A549 (cell line): Measurements from ENCODE around the gene SLC26A3. TPM values are rescaled to one million over a fixed set of nuclear protein-coding genes. Genes with fewer than 3 reads are reported as not detected.

Source experiments
- ATAC-seq, 2 experiments: fragments of 200-7000 bp in 1 of 2; fragments of >200 bp in 1 of 2; cut with Nextera tagmentation in 1 of 2; cut with Tn5 transposase in 1 of 2; 3 replicates each; pipeline versions ENCODE4 v1.8.0 to v1.9.1; 2018 to 2020; ENCODE audit warnings: mild to moderate bottlenecking in 1 of 2, moderate library complexity in 1 of 2
- CTCF ChIA-PET: fragments of 300-600 bp; sonication (Branson Sonifier 250); formaldehyde crosslinking; extraction: SDS; loops from one replicate; lab custom pipeline; 2021; ENCODE audit warnings: antibody characterized with exemption, inconsistent platforms; lab: Yijun Ruan, JAX
- POLR2A ChIA-PET: fragments of 350-600 bp; formaldehyde crosslinking; extraction: SDS; loops from one replicate; lab custom pipeline; 2021; ENCODE audit warnings: antibody characterized with exemption, inconsistent platforms; lab: Yijun Ruan, JAX
- DNase-seq, 2 experiments: peaks; one replicate each; pipeline versions ENCODE4 v3.0.0 to v3.0.0-alpha.2; 2011 to 2016; ENCODE audit warnings: low read depth in 1 of 2, low spot score in 1 of 2
- FAIRE-seq: peaks from 2 replicates; lab custom pipeline; 2011; peaks lifted over from hg19 to GRCh38; lab: Jason Lieb, UNC
- H3K27ac ChIP-seq, 2 experiments: fragments of >200 bp; sonication (Bioruptor Twin); formaldehyde crosslinking; 3 replicates each; pipeline ENCODE4 v1.5.1; 2016 to 2017
- H3K4me1 ChIP-seq: fragments of >200 bp; sonication (Bioruptor Twin); formaldehyde crosslinking; 3 replicates; pipeline ENCODE4 v1.6.1; 2016
- H3K4me2 ChIP-seq: fragments of >200 bp; sonication (Bioruptor Twin); formaldehyde crosslinking; 3 replicates; pipeline ENCODE4 v1.6.1; 2016
- H3K4me3 ChIP-seq: fragments of >200 bp; sonication (Bioruptor Twin); formaldehyde crosslinking; 3 replicates; pipeline ENCODE4 v1.5.1; 2016
- H3K9me3 ChIP-seq: fragments of >200 bp; sonication (Bioruptor Twin); formaldehyde crosslinking; 3 replicates; pipeline ENCODE4 v1.6.1; 2016
- ATOH8 ChIP-seq: fragments of 250-450 bp; sonication (Bioruptor Pico); IDR thresholded peaks from 2 replicates; pipeline ENCODE4 v1.5.0; 2020; ENCODE audit warnings: low read depth, mild to moderate bottlenecking, moderate library complexity
- BCL3 ChIP-seq: fragments of >200 bp; sonication (Bioruptor Twin); formaldehyde crosslinking; IDR thresholded peaks from 3 replicates; pipeline ENCODE4 v1.6.1; 2016
- CBX2 ChIP-seq: fragments of 200-600 bp; sonication (generic); IDR thresholded peaks from 2 replicates; pipeline ENCODE4 v1.6.1; 2016; ENCODE audit warnings: low read depth, mild to moderate bottlenecking, borderline replicate concordance
- CHD2 ChIP-seq: fragments of 150-350 bp; IDR thresholded peaks from 2 replicates; pipeline ENCODE4 v1.6.1; 2014; ENCODE audit warnings: low read length; ENCODE audit not compliant: partially characterized antibody
- CHD4 ChIP-seq: fragments of 200-600 bp; sonication (generic); IDR thresholded peaks from 2 replicates; pipeline ENCODE4 v1.6.1; 2016; ENCODE audit warnings: antibody characterized with exemption, mild to moderate bottlenecking, borderline replicate concordance
- ELK1 ChIP-seq: fragments of 150-350 bp; IDR thresholded peaks from 2 replicates; pipeline ENCODE4 v1.6.1; 2014; ENCODE audit warnings: low read depth, mild to moderate bottlenecking, low read length
- FOSL2 ChIP-seq, 2 experiments: fragments of 450-650 bp in 1 of 2; fragments of >200 bp in 1 of 2; sonication (Bioruptor Twin) in 1 of 2; formaldehyde crosslinking; IDR thresholded peaks; 2 replicates each; pipeline versions ENCODE4 v1.5.0 to v1.6.1; 2016 to 2020; ENCODE audit warnings: mild to moderate bottlenecking in 1 of 2, moderate library complexity in 1 of 2
- FOXS1 ChIP-seq: fragments of 250-450 bp; sonication (Bioruptor Pico); IDR thresholded peaks from 2 replicates; pipeline ENCODE4 v1.5.0; 2020; ENCODE audit warnings: mild to moderate bottlenecking, moderate library complexity
- HMGXB4 ChIP-seq: fragments of 250-450 bp; sonication (Bioruptor Pico); IDR thresholded peaks from 2 replicates; pipeline ENCODE4 v1.5.0; 2021; ENCODE audit warnings: mild to moderate bottlenecking, moderate library complexity, borderline replicate concordance
- HOXB13 ChIP-seq: fragments of 250-450 bp; sonication (Bioruptor Pico); IDR thresholded peaks from 2 replicates; pipeline ENCODE4 v1.5.0; 2020; ENCODE audit warnings: low read depth, mild to moderate bottlenecking, moderate library complexity
- HOXB5 ChIP-seq: fragments of 250-450 bp; sonication (Bioruptor Pico); IDR thresholded peaks from 2 replicates; pipeline ENCODE4 v1.5.0; 2020; ENCODE audit warnings: mild to moderate bottlenecking, moderate library complexity
- MAFK ChIP-seq: fragments of 450-650 bp; IDR thresholded peaks from 2 replicates; pipeline ENCODE4 v1.6.1; 2014; ENCODE audit not compliant: partially characterized antibody
- MAZ ChIP-seq: fragments of 150-350 bp; IDR thresholded peaks from 2 replicates; pipeline ENCODE4 v1.6.1; 2014; ENCODE audit warnings: antibody characterized with exemption, low read depth, low read length, borderline replicate concordance
- NFE2L2 ChIP-seq: fragments of 150-350 bp; conservative IDR thresholded peaks from 2 replicates; pipeline ENCODE4 v1.6.1; 2014; ENCODE audit warnings: low read length
- NPAS2 ChIP-seq: fragments of 250-450 bp; sonication (Bioruptor Pico); IDR thresholded peaks from 2 replicates; pipeline ENCODE4 v1.8.0; 2022; ENCODE audit warnings: mild to moderate bottlenecking, moderate library complexity, borderline replicate concordance
- NR3C1 ChIP-seq: fragments of >200 bp; sonication (Bioruptor Twin); formaldehyde crosslinking; IDR thresholded peaks from 3 replicates; pipeline ENCODE4 v1.6.1; 2017
- RCOR1 ChIP-seq: fragments of 150-350 bp; IDR thresholded peaks from 2 replicates; pipeline ENCODE4 v1.6.1; 2014; ENCODE audit warnings: antibody characterized with exemption, low read length, low read depth
- SMC3 ChIP-seq: fragments of >200 bp; sonication (Bioruptor Twin); formaldehyde crosslinking; IDR thresholded peaks from 3 replicates; pipeline ENCODE4 v1.6.1; 2018; ENCODE audit warnings: inconsistent platforms
- SREBF2 ChIP-seq: fragments of 450-650 bp; IDR thresholded peaks from 2 replicates; pipeline ENCODE4 v1.6.1; 2014; ENCODE audit warnings: mild to moderate bottlenecking, moderate library complexity
- TP53 ChIP-seq: fragments of 250-450 bp; sonication (Bioruptor Pico); IDR thresholded peaks from 2 replicates; pipeline ENCODE4 v1.5.0; 2021; ENCODE audit warnings: mild to moderate bottlenecking, moderate library complexity
- ZFP36 ChIP-seq: fragments of 450-650 bp; IDR thresholded peaks from 2 replicates; pipeline ENCODE4 v1.6.1; 2014; ENCODE audit warnings: borderline replicate concordance; ENCODE audit not compliant: partially characterized antibody
- ZNF302 ChIP-seq: fragments of 250-450 bp; sonication (Bioruptor Pico); IDR thresholded peaks from 2 replicates; pipeline ENCODE4 v1.9.0; 2021; ENCODE audit warnings: inconsistent platforms, mild to moderate bottlenecking, moderate library complexity
- ZSCAN20 ChIP-seq: fragments of 250-450 bp; sonication (Bioruptor Pico); IDR thresholded peaks from 2 replicates; pipeline ENCODE4 v1.8.0; 2022; ENCODE audit warnings: mild to moderate bottlenecking, moderate library complexity
- WGBS: methylation state at CpG from one replicate; pipeline ENCODE4 v1.1.6; 2017; ENCODE audit errors: missing lambda C conversion rate; 5-methylcytosine and 5-hydroxymethylcytosine counted together
- polyA plus RNA-seq, 4 experiments: library from polyadenylated mRNA; depleted of rRNA in 3 of 4; stranded (reverse); fragments of >200 nt; fragmentation: RNase III in 1 of 4; extraction: RNeasy Plus Mini Kit Qiagen cat#74134 plus additional on column Dnase treatment in 1 of 4; gene quantifications; 2 replicates in 3 of 4; 3 replicates in 1 of 4; pipeline ENCODE4 v1.2.3, GENCODE V29; 2011 to 2017

SLC26A3 gene
- polyA plus RNA-seq, 2 of the 4 experiments (the other 2 are of a cell fraction): not detected

GRCh38 chr7:107777702-107778101 is 25.3 kb downstream of the SLC26A3 start:
- no peaks in the 10 kb centered on the region for H3K9me3 ChIP-seq
- H3K27ac ChIP-seq: no peak overlapping the region
- no peaks in the 10 kb centered on the region for H3K4me1 ChIP-seq
- 62% methylated on average over 3 of the region's 3 CpGs for WGBS
- FAIRE-seq: no peak
- H3K4me3 ChIP-seq: no peak overlapping the region
- DNase-seq: no peak
- CTCF ChIA-PET: no interaction called here
- POLR2A ChIA-PET: no interaction called here
- TF ChIP-seq RCOR1 (no peak), ATOH8 (no peak), CHD2 (no peak), HOXB13 (CRISPR knock-in tag) (no peak), NPAS2 (no peak)
- ATAC-seq: no peak
- H3K4me2 ChIP-seq: no peak overlapping the region

- no peak overlapping the region for H3K4me2 ChIP-seq
- H3K9me3 ChIP-seq: no peaks in the 10 kb centered on the region
- H3K4me3 ChIP-seq: no peak overlapping the region
- no peak overlapping the region for H3K27ac ChIP-seq
- DNase-seq: no peak
- peak; percentile 28 for FAIRE-seq
- no peaks in the 10 kb centered on the region for H3K4me1 ChIP-seq
- TF ChIP-seq BCL3 (no peak), ELK1 (no peak), SREBF2 (no peak), ZFP36 (no peak), ZSCAN20 (CRISPR knock-in tag) (no peak), HOXB5 (no peak), ZNF302 (CRISPR knock-in tag) (no peak), ATOH8 (no peak)
- POLR2A ChIA-PET: interaction anchor here (0.5 kb wide), 1 partner anchor 42 kb away, joined by 3 read pairs; no protein-coding TSS in a partner anchor
- CTCF ChIA-PET: interaction anchor here (1.2 to 1.4 kb wide), 2 partner anchors 102 to 106 kb away, joined by 3 to 4 read pairs; no protein-coding TSS in a partner anchor
- ATAC-seq: no peak
- WGBS: 47% methylated on average over 2 of the region's 2 CpGs
Observed at GRCh38 chr7:107773027-107773426, 30.0 kb downstream of the SLC26A3 start.

GRCh38 chr7:107768263-107768662 is 34.8 kb downstream of the SLC26A3 start:
- DNase-seq (no peak), FAIRE-seq (no peak), ATAC-seq (no peak)
- POLR2A ChIA-PET: no interaction called here
- CTCF ChIA-PET: no interaction called here
- WGBS: 16% methylated on average over 1 of the region's 1 CpG
- Histone ChIP-seq H3K9me3 (no peaks in the 10 kb centered on the region), H3K4me3 (no peak overlapping the region), H3K27ac (no peak overlapping the region), H3K4me1 (no peaks in the 10 kb centered on the region), H3K4me2 (no peak overlapping the region)
- TF ChIP-seq ATOH8: no peak
- TF ChIP-seq FOXS1 (CRISPR knock-in tag): no peak
- TF ChIP-seq ELK1: no peak
- TF ChIP-seq ZSCAN20 (CRISPR knock-in tag): no peak
- TF ChIP-seq BCL3: no peak
- no peak for TF ChIP-seq HMGXB4 (CRISPR knock-in tag)
- no peak for TF ChIP-seq SMC3
- TF ChIP-seq ZNF302 (CRISPR knock-in tag): no peak
- TF ChIP-seq FOSL2 (IDR thresholded peaks at IDR 0.05): no peak
- no peak for TF ChIP-seq FOSL2 (CRISPR knock-in tag; IDR thresholded peaks at IDR 0.05)
- no peak for TF ChIP-seq NR3C1
- no peak for TF ChIP-seq MAZ
- no peak for TF ChIP-seq MAFK
- TF ChIP-seq CHD4: no peak
- no peak for TF ChIP-seq TP53 (CRISPR knock-in tag)
- TF ChIP-seq NFE2L2: no peak
- TF ChIP-seq CBX2: no peak
- no peak for TF ChIP-seq HOXB5
